ENCODE results near the gene XXYLT1.
"Not testable (repeated sequence)": the region's sequence is repeated elsewhere in the genome, so short reads cannot be mapped to it uniquely, and the experiment has no call there.

The XXYLT1 gene

GRCh38 chr3:195226900-195227447 is 44.0 kb downstream of the XXYLT1 start:
- DNase-seq (ENCODE audit: low read depth), result peak; percentile 21

DNA sequence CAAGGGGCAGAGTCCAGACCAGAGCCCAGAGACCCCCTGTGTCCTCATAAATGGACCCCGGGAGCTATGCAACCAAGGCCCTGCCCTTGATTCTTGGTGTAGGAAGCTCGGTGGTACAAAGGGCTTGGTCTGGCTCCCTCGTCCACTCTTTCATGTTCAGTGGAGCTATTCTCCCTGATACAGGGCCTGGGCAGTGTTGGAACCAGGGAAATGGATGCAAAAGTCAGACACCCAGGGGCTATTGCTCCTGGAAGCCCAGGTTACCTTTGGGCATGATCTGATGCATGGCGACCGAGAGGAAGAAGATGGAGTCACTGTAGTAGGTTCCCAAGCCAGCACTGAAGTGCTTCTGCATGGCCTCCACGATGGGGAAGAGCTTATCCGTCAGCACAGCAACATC is 44.5 kb downstream of the XXYLT1 start:
- DNase-seq (ENCODE audit: low read depth), result no peak

- DNase-seq (ENCODE audit: low read depth), result no peak
These were observed 45.9 kb downstream of the XXYLT1 start for GRCh38 chr3:195224980-195225580.

DNA sequence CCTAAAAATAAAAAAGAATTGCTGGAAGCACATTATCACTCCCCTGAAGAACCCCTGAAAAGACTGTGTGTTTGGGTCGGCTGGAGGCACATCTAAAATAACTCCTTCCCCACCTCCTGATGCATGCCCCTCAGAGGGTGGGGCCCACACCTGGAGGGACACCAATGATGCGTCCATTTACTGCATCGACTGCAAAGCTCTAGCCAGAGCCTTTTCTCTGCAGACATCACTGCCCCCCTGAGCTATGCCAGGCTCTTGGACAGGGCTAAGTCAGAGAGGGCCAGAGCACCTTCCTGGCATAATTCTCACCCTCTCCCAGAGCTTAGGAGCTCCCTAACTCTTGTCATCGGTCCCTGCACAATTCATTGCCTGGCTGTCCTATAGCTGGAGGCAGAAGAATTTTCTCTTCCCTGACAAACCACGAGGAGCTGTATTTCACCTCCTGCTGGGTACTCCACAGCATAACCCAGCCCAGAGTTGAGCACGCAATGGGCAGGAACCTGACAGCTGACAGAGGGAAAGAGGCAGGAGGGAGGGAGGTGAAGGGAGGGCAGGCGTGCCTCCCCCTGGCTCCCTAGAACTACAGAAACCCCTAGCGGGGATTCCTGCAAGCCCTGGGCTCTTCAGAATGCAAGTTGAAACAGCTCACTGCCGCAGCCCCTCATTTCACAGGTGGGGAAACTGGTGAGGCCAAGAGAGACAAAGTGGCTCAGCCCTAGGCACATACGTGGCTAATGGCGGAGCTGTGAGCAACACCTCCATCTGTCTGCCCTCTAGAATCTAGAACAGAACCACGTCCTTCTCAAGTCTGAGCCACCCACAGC is 46.6 kb downstream of the XXYLT1 start:
- no peak for DNase-seq (ENCODE audit: low read depth)

GRCh38 chr3:195221876-195222617 is 48.9 kb downstream of the XXYLT1 start:
- DNase-seq (ENCODE audit: low read depth), result no peak

- DNase-seq (ENCODE audit: low read depth), result no peak
These were observed 49.7 kb downstream of the XXYLT1 start for GRCh38 chr3:195221015-195221853.

GRCh38 chr3:195219351-195220230 is 51.4 kb downstream of the XXYLT1 start:
- no peak for DNase-seq (ENCODE audit: low read depth)

DNA sequence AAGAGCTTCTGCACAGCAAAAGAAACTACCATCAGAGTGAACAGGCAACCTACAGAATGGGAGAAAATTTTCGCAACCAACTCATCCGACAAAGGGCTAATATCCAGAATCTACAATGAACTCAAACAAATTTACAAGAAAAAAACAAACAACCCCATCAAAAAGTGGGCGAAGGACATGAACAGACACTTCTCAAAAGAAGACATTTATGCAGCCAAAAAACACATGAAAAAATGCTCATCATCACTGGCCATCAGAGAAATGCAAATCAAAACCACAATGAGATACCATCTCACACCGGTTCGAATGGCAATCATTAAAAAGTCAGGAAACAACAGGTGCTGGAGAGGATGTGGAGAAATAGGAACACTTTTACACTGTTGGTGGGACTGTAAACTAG is 52.6 kb downstream of the XXYLT1 start:
- not testable (repeated sequence) for DNase-seq (ENCODE audit: low read depth)

DNA sequence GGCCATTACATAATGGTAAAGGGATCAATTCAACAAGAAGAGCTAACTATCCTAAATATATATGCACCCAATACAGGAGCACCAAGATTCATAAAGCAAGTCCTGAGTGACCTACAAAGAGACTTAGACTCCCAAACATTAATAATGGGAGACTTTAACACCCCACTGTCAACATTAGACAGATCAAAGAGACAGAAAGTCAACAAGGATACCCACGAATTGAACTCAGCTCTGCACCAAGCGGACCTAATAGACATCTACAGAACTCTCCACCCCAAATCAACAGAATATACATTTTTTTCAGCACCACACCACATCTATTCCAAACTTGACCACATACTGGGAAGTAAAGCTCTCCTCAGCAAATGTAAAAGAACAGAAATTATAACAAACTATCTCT is 55.4 kb downstream of the XXYLT1 start:
- not testable (repeated sequence) for DNase-seq (ENCODE audit: low read depth)

DNA sequence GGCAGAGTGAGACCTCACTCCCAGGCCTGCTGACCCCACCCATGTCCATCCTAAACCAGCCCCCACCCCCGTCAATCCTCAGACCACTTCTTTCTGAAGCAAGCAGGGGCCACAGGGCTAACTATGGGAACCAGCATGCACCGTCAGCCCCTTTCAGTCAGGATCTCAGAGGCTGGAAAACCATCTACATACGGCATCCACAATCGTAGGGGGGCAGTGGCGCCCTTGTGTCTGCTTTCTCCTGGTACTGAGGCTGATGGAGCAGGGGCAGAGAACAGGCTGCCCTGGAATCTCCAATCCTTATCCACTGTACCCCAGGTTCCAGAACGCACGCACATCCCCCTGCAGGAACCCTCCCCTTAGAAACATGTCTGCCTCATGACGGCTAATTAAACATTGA is 56.6 kb downstream of the XXYLT1 start:
- DNase-seq (ENCODE audit: low read depth), result no peak

- no peak for DNase-seq (ENCODE audit: low read depth)
These were observed 57.2 kb downstream of the XXYLT1 start for GRCh38 chr3:195213639-195214315.

DNA sequence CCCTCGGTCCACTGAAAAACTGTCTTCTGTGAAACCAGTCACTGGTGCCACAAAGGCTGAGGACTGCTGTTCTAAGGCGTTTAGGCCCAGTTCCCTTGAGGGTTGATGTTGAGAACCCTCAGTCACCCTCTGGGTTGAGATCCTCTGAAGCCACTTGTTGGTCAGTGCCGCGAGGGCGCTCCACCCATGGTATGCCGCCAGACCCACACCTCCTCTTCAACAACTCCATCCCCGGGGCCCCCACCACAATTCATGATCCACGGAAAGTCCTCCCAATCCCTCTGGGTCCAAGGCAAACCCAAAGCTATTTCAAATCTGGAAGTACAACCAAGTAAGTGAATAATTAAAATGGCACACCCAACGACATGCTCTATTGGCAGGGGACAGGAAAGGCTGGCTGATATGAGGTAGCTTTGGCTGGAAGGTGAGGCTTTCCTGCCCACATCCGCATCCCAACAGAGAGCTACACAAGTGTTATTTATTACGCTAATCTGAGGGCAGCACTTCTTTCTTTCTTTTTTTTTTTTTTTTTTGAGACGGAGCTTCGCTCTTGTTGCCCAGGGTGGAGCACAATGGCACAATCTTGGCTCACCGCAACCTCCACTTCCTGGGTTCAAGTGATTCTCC is 58.1 kb downstream of the XXYLT1 start:
- DNase-seq (ENCODE audit: low read depth), result no peak

- DNase-seq (ENCODE audit: low read depth), result no peak
These were observed 58.8 kb downstream of the XXYLT1 start for GRCh38 chr3:195212033-195212748.

DNA sequence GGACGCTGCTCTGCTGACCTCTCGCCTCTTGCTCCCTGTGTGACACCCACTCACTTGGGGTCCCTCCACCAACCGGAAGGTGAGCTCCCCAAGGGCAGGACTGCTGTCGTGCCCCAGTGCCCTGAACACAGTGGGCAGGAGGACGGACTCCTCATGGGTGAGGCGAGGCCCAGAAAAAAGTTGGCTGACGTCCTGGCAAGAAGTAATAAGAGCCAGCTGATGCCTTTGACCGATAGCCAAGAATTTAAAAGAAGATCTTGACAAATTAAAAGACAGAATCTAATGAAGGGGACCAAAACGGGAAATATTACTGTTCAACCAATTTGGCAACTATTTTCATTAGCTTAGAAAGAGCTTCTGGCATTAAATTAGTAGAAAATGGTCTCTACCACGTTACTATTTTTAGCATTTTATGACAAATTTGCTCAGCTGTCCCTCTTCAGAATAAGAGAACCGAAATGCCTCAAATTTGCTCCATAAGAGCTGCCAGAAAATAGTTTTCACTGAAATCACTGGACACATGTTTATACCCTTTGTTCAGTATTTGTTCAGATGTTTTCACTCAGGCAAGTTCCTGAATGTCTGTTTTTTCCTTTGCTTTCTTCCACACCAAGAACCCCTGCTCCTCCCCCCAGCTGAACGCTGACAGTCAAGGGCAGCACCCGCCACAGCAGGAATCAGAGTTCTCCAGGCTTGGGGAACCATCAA is 60.5 kb downstream of the XXYLT1 start:
- DNase-seq (ENCODE audit: low read depth), result no peak

GRCh38 chr3:195209847-195210265 is 61.1 kb downstream of the XXYLT1 start:
- DNase-seq (ENCODE audit: low read depth), result no peak

- no peak for DNase-seq (ENCODE audit: low read depth)
These were observed 61.7 kb downstream of the XXYLT1 start for GRCh38 chr3:195209083-195209846.

DNA sequence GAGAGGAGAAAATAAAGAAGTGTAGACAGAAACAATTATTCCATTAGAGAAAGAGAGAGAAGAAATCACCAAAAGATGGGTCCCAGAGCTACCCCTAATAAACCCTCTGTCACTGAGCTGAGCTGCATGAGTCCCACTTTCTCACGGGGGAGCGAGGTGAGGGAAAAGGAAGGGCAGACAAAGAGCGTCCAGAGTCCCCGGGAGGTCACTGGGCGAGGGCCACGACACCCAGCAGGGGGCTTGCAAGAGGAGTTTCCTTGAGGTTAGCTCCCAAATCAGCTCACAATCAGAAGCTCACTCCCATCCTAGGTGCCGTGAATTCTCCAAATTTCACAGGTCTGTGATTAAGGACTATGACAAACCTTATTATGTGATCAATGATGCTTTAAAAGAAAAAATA is 62.3 kb downstream of the XXYLT1 start:
- DNase-seq (ENCODE audit: low read depth), result no peak

GRCh38 chr3:195208183-195208582 is 62.8 kb downstream of the XXYLT1 start:
- DNase-seq (ENCODE audit: low read depth), result no peak

Measured in ELR (cell line).